ENCODE data around the gene SLFN14. TPM values are rescaled to one million over a fixed set of nuclear protein-coding genes. Genes with fewer than 3 reads are reported as not detected.

The SLFN14 gene
- total and polyA plus RNA-seq, 2 experiments from 2014 or later, result 0.10 TPM; not detected in 1

- TF ChIP-seq CTCF (conservative IDR thresholded peaks at IDR 0.05; ENCODE audit: low read depth in 2 of 2) (no peak), STAT1 (IDR thresholded peaks at IDR 0.05; ENCODE audit: unreplicated experiment) (no peak), NANOG (IDR thresholded peaks at IDR 0.05; ENCODE audit: borderline replicate concordance) (no peak), POLR2AphosphoS5 (IDR thresholded peaks at IDR 0.05; ENCODE audit: low read depth) (no peak)
These were observed 15.5 kb downstream of the SLFN14 start (continued) for GRCh38 chr17:35545150-35545549.

- H3K4me3 Mint-ChIP-seq, result no peak overlapping the region
- H3K4me1 Mint-ChIP-seq, result no peaks in the 10 kb centered on the region
- DNase-seq (ENCODE audit: low spot score), result no peak
- Histone ChIP-seq H3K4me1 (ENCODE audit: insufficient read depth) (no peaks in the 10 kb centered on the region), H4K20me1 (replicated peaks; ENCODE audit: insufficient read depth) (no peaks in the 10 kb centered on the region), H3F3A (replicated peaks; ENCODE audit: low read depth) (no peaks in the 10 kb centered on the region), H2AFZ (no peak overlapping the region), H3K9me2 (ENCODE audit: insufficient read depth) (no peaks in the 10 kb centered on the region), H3K36me3 (ENCODE audit: insufficient read depth) (no peaks in the 10 kb centered on the region), H3K4me2 (no peak overlapping the region), H3K4me3 (no peak overlapping the region), H3K27ac (ENCODE audit: low read depth) (no peak overlapping the region), H3K79me2 (replicated peaks; ENCODE audit: insufficient read depth) (no peaks in the 10 kb centered on the region), H3K27me3 (ENCODE audit: insufficient read depth) (peaks cover 10% of the 10 kb centered on the region; the same call in 1 of the 2 replicates)
- no peak for ATAC-seq
- no peaks in the 10 kb centered on the region for H3K27me3 Mint-ChIP-seq (ENCODE audit: insufficient read depth, low read depth, poor library complexity)
- no peaks in the 10 kb centered on the region for H3K9me3 Mint-ChIP-seq
- no peak overlapping the region for H3K27ac Mint-ChIP-seq
- no peaks in the 10 kb centered on the region for H3K36me3 Mint-ChIP-seq (ENCODE audit: low read depth)
- no peak for TF ChIP-seq CREB1 (CRISPR knock-in tag; IDR thresholded peaks at IDR 0.05; ENCODE audit: low read depth)
- no peak for TF ChIP-seq ZNF462 (CRISPR knock-in tag; IDR thresholded peaks at IDR 0.05)
- TF ChIP-seq ZNF331 (CRISPR knock-in tag; IDR thresholded peaks at IDR 0.05; ENCODE audit: low read depth), result no peak
- no peak for TF ChIP-seq ETS1 (IDR thresholded peaks at IDR 0.05)
- TF ChIP-seq JUNB (IDR thresholded peaks at IDR 0.05; ENCODE audit: unreplicated experiment), result no peak
- no peak for TF ChIP-seq ZNF114 (CRISPR knock-in tag; IDR thresholded peaks at IDR 0.05)
- TF ChIP-seq EZH2phosphoT487 (IDR thresholded peaks at IDR 0.05; ENCODE audit: unreplicated experiment), result no peak
- no peak for TF ChIP-seq NANOG (IDR thresholded peaks at IDR 0.05; ENCODE audit: borderline replicate concordance)
- no peak for TF ChIP-seq CTCF (conservative IDR thresholded peaks at IDR 0.05; ENCODE audit: low read depth in 2 of 2)
- TF ChIP-seq EZH2 (IDR thresholded peaks at IDR 0.05; ENCODE audit: low read depth, unreplicated experiment), result no peak
- no peak for TF ChIP-seq STAT1 (IDR thresholded peaks at IDR 0.05; ENCODE audit: unreplicated experiment)
- TF ChIP-seq POLR2AphosphoS5 (IDR thresholded peaks at IDR 0.05; ENCODE audit: low read depth), result no peak
These were observed 16.8 kb downstream of the SLFN14 start for GRCh38 chr17:35543856-35544255.
